Central memory CD4-positive, alpha-beta T cell (primary cell): Measurements from ENCODE around the gene PLD5.
"Not testable (repeated sequence)": the region's sequence is repeated elsewhere in the genome, so short reads cannot be mapped to it uniquely, and the experiment has no call there.

ENCODE experiments used
- DNase-seq: peaks from one replicate; pipeline ENCODE4 v3.0.0; 2022

PLD5 gene

DNA sequence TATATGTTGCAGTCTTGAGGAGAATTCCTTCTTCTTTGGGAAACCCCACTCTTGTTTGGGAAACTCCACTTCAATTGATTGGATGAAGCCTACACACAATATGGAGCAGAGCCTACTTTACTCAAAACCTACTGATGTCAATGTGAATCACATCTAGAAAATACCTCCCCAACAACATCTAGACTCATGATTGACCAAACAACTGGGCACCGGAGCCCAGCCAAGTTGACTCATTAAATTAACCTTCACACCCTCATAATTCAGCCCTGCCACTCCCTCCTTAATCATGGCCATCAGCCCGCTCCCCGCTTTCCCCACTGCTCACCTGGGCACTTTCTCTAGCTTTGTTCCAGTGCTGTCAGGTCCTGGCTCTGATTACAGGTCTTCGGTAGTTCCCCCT lies 317.5 kb downstream of the PLD5 start:
- no peak for DNase-seq

DNA sequence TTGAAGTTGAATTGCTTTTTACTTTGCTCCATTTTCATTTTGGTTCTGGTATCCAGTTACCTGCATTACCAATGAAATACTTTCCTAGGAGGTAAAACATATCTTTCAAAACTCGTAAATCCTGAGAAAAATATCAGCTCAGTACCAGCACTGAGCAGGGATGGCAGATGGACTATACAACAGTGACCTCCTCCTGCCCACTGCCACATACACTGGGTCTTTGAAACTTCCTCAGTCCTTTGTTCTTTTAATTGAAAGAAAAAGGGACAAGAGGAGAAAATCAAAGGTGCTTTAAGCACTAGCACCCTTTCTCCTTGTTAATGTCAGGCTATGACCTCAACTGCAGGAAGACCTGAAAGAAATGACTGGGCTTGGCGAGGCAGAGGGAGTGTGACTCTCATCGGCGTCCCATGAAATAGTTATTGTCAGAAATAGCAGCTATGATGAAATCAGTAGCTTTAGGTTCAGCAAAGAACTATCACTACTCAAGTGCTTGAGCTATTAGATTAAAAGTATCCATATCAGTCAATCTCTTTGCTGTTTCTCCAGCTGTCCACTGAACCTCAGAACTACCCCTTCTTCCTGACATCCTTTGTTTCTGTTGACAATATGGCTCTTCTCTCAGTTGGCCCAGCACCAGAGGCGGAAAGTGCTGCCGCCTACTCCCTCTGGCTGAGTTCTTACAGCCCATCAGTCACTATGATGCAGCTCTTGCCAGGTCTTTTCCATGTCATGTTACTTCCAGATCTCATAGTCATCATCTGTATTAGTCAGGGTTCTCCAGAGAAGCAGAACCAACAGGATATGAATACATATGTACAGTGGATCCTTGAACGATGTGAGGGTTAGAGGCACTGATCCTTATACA lies 318.6 kb downstream of the PLD5 start:
- no peak for DNase-seq

DNA sequence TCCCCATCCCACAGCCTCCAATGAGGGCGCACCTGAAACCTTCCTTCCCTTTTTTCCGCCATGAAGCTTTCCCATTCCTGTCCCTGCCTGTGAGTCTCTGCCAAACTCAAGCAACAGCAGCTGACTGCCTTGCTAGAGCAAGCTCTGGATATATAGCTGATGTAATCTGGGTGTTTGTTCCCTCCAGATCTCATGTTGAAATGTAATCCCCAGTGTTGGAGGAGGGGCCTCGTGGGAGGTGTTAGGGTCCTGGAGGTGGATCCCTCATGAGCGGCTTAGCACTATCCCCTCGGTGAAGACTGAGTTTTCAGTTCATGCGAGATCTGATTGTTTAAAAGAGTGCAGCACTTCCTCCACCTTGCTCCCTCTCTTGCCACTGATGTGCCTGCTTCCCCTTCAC lies 321.2 kb downstream of the PLD5 start:
- DNase-seq: no peak

DNA sequence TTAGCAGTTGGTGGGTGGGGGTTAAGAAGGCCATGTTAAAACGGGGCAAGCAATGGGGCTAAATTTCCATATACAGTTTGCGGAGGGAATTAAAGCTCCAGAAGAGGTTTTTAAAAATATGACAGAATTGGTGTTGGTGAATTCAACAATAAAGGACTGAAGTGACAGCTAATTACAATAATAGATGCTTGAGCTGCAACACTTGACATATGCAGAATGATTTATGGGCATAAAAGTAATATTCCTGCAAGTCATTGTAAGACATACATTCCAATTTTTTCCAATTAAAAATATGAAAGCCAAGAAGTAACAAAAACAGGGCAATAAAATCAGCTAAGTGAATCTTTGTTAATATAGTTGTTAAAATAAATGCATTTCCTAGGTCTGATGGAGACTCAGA lies 323.4 kb downstream of the PLD5 start:
- no peak for DNase-seq

DNA sequence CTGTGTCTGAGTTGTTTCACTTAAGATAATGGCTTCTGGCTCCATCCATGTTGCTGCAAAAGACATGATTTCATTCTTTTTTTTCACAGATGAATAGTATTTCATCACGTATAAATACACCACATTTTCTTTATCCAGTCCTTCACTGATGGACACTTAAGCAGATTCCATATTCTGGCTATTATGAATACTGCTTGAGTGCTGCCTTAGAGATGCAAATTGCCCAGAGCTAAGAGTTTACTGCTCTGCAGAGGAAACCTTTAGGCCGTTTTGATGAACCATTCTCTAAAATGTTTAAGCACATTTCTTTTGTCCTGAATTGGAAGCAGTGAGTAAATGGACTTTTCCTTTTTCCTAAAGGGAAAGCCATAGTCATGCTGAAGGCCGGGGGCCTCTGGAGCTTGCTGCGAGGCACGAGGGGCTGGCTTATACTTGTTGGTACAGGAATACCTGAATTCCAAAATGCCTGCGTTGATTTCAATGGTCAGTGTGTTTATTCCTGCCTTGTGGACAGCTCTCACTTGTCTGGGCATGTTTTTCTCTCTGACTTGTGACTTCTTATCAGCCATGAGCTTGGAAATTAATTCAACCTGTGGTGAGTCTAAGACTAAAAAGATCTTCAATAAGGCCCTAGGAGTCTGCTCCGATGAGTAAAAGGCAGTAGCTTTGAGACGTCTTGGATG lies 324.6 kb downstream of the PLD5 start:
- DNase-seq: no peak

DNA sequence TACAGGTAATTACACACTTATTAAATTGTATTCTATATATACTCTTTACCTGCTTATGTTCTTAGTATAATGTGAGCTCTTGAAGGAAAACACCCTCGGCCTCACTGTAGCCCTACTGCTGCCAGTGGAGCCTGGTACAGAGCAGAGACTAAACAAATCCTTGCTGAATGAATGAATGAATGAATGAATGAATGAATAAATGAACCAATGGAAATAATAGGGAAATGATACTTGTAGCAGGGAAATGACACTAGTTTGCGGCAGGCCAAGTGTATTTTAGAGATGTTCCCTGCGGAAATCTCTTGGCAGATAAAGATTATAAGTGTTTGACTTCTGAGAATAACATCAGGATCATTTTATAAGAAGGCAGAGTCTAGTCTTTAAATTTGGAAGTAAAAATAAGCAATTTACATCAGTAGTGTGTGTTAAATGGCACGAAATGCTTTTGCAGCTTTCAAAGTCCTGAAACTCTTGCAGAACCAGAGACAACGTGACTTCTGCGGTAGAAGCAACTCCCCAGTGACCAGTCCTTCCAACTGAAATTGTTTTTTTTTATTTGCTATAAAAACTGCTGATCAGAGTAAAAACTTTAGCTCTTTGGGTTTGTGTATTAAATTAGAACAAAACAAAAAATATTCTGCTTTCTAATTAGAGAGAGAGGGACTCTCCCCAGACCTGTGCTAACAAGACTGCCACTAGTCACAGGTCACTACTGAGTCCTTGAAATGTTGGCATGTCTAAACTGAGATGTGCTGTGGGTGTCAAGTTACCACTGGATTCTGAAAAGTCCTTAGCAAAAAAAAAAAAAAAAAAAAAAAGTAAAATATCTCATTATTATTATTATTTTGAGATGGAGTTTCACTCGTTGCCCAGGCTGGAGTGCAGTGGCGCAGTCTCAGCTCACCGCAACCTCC lies 326.3 kb downstream of the PLD5 start:
- no peak for DNase-seq

DNA sequence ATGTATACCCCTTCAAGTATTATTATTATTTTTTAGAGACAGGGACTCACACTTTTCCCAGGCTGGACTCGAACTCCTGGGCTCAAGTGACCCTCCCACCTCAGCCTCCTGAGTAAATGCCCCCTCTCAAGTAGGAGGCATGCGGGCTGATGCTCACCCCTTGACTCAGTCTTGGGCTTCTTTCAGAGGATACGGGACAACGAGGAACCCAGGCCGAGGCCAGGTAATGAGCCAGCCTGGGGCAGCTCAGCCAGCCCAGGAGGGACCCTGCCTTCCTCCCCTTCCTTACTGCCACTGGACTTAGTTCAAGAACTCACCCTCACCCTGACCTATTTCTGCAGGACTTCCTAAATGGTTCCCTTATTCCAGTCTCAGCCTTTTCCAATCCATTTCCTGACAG lies 327.6 kb downstream of the PLD5 start:
- no peak for DNase-seq

DNA sequence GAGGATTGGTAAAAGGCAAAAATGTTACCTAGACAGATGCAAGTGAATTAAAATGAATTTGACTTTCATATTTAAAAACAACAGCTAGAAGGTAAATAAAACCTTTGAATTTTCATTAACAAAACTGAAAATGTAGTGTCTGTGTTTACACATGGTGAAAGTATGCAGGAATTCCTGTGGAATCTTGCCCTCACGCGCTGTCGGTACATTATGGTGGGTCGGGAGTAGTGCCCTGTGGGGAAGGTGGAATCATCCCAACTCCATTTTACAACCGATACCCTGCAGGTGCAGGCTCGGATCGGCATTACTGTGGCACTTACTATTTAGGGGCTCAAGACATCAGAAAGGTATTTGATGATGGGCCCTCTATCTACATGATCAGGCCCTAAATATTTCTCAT lies 328.4 kb downstream of the PLD5 start:
- no peak for DNase-seq

DNA sequence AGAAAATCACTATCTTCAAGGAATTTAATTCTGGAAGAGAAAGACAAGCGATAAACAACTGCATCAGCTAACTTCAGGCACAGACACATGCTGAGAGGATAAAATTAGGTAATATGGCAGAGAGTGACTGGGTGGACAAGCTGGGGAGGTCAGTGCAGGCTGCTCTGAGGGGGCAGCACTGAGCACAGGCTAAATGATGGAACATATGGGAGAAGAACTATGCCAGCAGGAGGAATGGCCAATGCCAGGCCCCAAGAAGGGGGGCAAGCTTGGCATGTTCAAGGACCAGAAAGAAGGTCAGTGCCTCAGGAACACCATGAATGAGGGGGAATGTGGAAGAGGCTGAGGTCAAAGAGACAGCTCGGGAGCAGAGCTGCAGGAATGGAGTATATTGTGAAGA lies 334.9 kb downstream of the PLD5 start:
- no peak for DNase-seq

DNA sequence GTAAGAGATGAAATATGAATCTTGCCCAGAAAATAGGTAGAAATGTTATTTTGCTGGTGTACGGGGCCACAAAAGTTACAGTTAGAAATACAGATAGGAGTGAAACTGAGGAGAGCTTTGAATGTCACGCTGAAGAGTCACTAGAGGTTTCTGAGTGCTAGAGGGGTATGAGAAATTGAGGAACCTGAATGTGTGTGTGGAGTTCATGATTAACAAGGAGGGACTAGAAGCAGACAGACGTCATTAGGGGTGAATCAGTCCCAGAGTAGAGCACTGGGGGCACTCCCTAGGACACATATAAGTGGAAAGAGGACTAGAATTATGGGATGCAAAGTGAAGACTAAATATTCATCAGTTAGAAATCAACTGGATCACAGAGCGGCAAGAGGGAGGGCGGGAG lies 336.7 kb downstream of the PLD5 start:
- no peak for DNase-seq

DNA sequence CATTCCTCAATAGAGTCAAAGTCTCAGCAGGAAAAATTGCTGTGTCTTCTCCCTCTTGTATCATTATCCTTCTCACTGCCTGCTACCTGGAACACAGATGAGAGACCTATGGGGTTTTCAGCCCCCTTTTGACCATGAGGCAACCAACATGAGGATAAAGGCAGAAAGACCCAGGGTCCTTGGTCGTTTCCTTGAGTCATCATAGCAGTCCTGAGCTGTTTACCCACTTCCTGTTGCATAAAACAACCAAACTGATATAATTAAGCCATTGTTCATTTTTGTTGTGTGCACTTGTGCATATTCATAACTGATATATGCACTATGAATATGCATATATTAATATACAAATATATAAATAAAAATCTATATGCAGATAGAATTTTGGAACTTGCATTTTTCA lies 337.3 kb downstream of the PLD5 start:
- no peak for DNase-seq

DNA sequence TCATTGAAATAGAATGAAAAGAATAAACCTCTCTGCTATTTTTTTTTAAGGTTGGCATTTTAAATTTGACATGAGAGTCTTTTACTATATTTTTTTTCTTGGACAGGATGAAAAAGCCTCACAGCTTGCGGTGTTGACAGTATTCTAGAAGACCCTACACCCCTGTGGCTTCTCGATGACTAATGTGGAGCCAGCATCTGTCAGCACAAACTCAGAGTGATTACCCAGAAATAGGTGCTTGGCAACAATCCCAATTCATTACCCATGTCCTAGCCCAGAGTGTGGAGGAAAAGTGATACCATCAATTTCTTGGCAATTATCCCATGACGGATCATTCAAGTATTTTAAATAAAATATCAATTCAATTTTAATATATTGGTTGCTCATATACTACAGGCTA lies 338.8 kb downstream of the PLD5 start:
- DNase-seq: no peak

DNA sequence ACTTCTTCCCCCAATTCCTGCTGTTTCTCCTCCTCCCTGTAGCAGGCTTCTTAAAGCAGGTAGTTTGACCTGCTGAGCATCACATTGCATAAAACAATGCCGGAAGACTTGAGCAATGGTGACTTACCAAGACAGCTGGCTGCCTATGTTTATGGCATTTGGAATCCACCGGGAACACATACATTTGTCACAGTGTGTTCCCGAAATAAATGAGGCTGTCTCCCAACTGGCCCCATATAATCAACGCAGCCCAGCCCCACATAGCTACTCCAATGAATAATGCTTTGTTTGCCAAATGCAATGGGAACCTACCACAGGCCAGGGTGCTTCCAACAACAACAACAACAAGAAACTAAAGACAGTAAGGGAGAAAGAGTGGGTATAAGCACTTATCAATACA lies 339.5 kb downstream of the PLD5 start:
- DNase-seq: no peak

DNA sequence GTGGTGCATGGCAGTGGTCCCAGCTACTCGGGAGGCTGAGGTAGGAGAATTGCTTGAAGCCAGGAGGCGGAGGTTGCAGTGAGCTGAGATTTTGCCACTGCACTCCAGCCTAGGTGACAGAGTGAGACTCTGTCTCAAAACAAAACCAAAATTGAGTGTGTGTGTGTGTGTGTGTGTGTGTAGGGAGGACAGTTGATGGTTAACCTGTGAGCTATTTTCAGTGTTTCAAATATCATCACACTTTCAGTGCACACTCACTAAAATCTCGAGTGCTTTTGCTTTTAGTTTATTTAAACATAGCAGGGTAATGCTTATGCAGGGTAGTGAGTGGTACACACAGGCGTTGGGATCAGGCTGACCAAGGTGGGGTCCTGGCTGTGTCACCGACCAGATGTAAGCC lies 344.7 kb downstream of the PLD5 start:
- not testable (repeated sequence) for DNase-seq

DNA sequence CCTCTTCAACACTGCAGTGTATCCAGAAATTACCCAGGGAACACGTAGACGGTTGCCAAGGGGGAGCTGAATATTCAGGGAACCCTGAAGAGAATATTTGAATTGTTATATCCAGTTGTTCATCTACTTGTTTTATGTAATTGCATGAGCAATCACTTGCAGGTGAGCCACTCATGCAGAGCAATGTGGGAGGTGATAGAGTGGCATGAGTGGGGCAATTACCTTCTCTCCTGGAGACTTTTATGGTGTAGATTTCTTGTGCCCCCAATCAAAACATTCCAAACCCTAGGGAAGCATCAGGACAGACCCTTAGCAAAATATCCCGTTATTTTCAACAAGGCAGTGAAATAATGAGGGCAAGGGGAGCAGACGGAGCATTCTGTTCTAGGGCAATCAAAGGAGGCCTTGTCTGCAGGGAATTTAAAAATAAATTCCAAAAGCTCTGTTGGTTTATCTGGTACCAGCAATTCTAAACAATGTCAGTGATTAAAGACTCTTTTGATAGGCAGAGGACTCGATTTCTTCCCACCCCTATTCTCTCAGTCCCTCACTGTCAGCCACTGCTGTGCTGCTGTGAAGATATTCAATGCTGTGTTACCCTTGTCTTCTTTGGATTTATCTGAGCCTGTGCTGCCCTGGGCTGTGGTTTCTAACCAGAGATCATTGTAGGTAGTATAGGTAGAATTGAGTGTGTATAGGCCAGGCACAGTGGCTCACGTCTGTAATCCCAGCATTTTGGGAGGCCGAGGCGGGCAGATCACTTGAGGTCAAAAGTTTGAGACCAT lies 345.4 kb downstream of the PLD5 start:
- DNase-seq: no peak

DNA sequence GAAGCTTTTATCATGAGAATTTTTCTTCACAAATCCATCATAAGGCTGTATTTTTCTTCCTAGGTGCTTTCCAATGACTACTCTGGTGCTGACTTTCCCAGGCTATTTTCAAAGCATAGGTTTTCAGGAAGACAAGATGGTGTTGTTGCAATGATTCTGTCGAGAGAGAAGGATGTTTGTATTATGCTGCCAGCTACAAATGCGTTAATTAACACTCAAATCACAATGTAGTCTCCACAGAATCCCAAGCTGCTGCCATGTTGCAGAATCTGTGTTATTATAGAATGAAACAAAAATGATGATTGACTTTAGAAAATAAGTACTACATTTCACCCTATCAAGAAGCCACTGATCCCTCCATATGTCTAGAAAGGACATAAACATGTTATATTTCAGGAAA lies 346.1 kb downstream of the PLD5 start:
- DNase-seq: no peak

DNA sequence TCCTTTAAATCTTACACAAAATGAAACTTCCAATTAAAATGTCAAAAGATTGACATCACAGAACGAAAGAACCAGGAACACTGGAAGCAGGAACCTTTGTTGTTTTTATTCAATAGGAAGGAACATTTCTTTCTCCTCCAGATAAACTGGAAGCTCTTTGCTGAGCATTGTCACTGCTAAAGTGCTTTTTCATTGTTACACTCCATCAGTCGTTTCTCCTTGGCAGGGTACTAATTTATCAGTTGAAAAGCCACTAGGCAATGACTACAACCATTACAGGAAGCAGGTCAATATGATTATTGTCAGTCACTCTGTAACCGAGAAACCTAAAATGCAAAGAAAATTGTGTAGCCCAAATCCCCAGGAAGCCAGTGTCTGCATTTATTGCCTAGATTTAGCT lies 362.4 kb downstream of the PLD5 start:
- no peak for DNase-seq

DNA sequence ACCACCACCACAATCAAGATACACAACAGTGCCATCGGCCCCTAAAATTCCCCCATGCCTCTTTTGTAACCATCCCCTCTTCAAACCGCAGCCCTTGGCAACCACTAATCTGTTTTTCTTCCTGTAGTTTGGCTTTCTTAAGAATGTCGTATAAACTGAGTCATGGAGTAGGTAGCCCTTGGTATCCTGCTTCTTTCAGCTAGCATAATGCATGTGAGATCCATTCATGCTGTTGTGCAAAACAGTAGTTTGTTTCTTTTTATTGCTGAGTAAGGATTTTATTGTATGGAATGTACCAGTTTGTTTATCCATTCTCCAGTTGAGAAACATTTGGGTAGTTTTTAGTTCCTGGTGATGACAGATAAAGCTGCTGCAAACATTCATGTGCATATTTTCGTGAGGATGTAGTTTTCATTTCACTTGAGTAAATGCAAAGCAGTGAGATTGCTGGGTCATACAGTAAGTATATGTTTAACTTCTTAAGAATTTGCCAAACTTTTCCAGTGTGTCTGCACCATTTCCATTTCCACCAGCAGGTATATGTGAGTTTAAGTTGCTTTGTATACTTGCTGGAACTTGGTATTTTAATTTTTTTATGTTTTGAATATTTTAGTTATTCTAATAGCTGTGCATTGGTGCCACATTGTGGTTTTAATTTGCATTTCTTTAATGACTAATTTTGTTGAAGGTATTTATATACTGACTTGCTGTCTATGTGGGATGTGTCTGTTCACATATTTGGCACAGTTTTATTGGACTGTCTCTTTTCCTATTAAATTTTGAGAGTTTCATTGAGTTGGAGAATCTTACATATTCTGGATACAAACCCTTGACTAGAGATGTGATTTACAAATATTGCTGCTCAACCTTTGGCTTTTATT lies 377.2 kb downstream of the PLD5 start:
- DNase-seq: no peak

DNA sequence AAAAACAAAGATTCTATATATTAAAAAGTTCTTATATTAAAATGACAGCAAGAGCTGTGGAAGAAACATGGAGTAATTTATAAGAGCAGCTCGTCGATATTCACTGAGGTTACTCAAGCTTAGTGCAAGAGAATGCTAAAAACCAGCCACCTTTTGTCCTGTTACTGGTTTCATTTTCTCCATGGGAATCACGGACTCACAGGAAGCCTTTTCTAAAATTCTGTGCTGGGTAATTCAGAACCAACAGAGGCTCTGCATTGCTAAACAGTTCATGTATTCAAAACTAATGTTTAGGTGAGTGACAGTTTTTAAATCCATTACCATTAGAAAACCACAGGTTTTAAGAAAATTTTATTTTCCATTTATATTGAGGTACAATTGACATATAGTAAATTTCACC lies 377.8 kb downstream of the PLD5 start:
- DNase-seq: no peak

DNA sequence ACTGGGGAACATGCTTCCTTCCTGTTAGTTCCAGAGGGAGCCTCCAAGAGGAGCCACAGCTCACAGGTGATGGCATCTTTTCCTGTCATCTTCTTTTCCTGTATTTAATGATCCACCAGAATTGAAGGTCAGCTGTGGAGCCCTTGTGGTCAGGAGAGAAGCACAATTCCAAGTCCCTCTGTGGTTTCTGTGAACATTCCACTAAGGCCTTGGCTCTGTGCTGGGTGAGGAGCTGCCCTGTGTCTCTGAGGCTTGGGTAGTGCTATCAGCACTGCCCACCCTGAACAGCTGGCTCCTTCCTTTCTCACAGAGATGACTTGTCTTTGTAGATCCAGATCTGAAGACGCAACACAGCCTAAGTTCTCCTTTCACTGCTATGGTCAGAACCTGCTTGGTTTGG lies 383.7 kb downstream of the PLD5 start:
- no peak for DNase-seq

DNA sequence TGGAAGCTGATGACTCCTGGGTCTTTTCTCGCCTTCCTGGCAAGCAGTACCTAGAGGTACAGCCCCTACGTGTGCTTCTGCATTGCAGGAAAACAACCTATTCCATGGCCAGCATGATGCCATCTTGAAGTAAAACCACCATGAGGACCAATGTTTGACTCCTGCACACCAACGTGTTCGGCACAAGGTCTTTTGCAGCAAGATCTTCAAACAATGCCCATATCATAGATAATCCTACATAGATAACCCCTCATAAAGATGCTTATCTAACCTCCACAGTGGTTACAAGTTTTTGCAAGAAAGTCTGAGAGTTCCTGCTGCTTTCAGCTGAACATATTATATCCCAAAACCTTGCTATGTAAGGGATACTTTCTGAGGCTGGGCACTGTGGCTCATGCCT lies 384.5 kb downstream of the PLD5 start:
- DNase-seq: no peak

DNA sequence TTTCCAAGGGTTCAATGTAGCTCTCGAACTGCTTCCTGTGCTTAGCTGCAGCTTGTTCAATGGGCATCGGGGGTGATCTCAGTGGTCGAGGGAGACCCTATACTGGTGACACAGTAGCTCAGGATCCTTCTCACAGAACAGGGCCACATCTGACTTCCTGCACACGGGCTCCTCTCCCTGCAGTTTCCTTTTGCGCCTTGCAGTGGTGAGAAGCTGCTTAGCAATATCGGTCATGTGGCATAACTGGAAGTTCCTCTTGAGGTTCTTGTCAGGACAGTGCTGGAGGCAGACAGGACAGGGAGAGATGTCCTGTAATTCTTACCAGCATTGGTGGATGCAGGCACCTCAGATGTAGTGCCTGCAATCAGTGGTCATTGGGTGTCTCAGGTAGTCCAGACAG lies 385.1 kb downstream of the PLD5 start:
- DNase-seq: no peak
